Suprapubic skin (tissue), 4 donors: ENCODE measurements around the gene CCL3.
"Not testable (repeated sequence)": the region's sequence is repeated elsewhere in the genome, so short reads cannot be mapped to it uniquely, and the experiment has no call there.

Source experiments
- EP300 ChIP-seq: sonication (generic); formaldehyde crosslinking; IDR thresholded peaks from one replicate; pipeline ENCODE4 v1.6.1; 2017; ENCODE audit warnings: antibody characterized with exemption
- POLR2A ChIP-seq, 2 donors: fragments of 450-650 bp; IDR thresholded peaks; one replicate each; pipeline ENCODE4 v1.6.1; 2017; ENCODE audit warnings: antibody characterized with exemption in 2 of 2, mild to moderate bottlenecking in 2 of 2, moderate library complexity in 2 of 2
- POLR2AphosphoS5 ChIP-seq, 3 donors: sonication (generic); formaldehyde crosslinking; IDR thresholded peaks; one replicate each; pipeline ENCODE4 v1.6.1; 2017; ENCODE audit warnings: antibody characterized with exemption in 3 of 3
- TF ChIP-seq, protein P1 (sequence below), 2 donors: fragments of 200-600 bp in 1 of 2; fragments of 450-650 bp in 1 of 2; sonication (generic) in 1 of 2; IDR thresholded peaks; one replicate each; pipeline ENCODE4 v1.5.1; 2016 to 2019; ENCODE audit warnings: antibody characterized with exemption in 2 of 2, mild to moderate bottlenecking in 1 of 2, moderate library complexity in 1 of 2

DNA sequence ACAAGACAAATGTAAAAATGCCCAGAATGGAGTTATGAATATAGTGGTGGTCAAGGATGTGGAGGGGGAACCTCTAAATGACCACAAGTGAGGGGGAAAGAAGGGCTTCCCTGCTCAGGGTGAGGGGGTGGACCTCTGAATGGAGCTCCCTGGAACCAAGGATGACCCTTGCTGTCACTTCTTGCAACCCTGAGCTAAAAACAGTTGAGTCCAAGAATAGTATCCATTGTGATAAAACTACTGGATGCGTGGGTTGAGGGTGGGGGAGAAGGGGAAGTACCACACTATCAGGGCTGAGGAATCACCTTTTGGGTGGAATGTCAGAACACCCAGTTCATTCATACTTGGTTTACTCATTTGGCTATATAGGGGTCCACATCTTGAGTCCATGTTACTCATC is 9.1 kb upstream of the CCL3 start:
- TF ChIP-seq, protein P1, sequence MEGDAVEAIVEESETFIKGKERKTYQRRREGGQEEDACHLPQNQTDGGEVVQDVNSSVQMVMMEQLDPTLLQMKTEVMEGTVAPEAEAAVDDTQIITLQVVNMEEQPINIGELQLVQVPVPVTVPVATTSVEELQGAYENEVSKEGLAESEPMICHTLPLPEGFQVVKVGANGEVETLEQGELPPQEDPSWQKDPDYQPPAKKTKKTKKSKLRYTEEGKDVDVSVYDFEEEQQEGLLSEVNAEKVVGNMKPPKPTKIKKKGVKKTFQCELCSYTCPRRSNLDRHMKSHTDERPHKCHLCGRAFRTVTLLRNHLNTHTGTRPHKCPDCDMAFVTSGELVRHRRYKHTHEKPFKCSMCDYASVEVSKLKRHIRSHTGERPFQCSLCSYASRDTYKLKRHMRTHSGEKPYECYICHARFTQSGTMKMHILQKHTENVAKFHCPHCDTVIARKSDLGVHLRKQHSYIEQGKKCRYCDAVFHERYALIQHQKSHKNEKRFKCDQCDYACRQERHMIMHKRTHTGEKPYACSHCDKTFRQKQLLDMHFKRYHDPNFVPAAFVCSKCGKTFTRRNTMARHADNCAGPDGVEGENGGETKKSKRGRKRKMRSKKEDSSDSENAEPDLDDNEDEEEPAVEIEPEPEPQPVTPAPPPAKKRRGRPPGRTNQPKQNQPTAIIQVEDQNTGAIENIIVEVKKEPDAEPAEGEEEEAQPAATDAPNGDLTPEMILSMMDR (IDR thresholded peaks at IDR 0.05): not testable (repeated sequence)
- TF ChIP-seq POLR2A (IDR thresholded peaks at IDR 0.05); POLR2AphosphoS5 (IDR thresholded peaks at IDR 0.05); EP300: not testable (repeated sequence)
